MM.1S (cell line): ENCODE data around the gene BMPR2.

ENCODE experiments used
- DNase-seq: peaks from one replicate; pipeline ENCODE4 v3.0.0-alpha.2; 2015
- H2AFZ ChIP-seq: fragments of 300-600 bp; sonication (generic); 2 replicates; pipeline ENCODE4 v1.6.0; 2016; ENCODE audit warnings: antibody characterized with exemption, low read length
- H3F3A ChIP-seq: fragments of 300-600 bp; sonication (generic); 2 replicates; pipeline ENCODE4 v1.6.1; 2016; ENCODE audit warnings: mild to moderate bottlenecking, antibody characterized with exemption, low read length, moderate library complexity, mixed read lengths; ENCODE audit not compliant: insufficient read depth
- H3K27ac ChIP-seq: fragments of 300-600 bp; sonication (generic); 2 replicates; pipeline ENCODE4 v1.5.1; 2016; ENCODE audit warnings: mild to moderate bottlenecking, low read length
- H3K27me3 ChIP-seq: fragments of 300-600 bp; sonication (generic); replicated peaks from 2 replicates; pipeline ENCODE4 v1.6.0; 2016; ENCODE audit warnings: low read length; ENCODE audit not compliant: insufficient read depth
- H3K36me3 ChIP-seq: fragments of 300-600 bp; sonication (generic); replicated peaks from 2 replicates; pipeline ENCODE4 v1.6.1; 2016; ENCODE audit warnings: mild to moderate bottlenecking, low read length, mixed read lengths; ENCODE audit not compliant: insufficient read depth
- H3K4me1 ChIP-seq: fragments of 300-600 bp; sonication (generic); 2 replicates; pipeline ENCODE4 v1.6.1; 2016; ENCODE audit warnings: low read length, mixed read lengths
- H3K4me2 ChIP-seq: fragments of 300-600 bp; sonication (generic); 2 replicates; pipeline ENCODE4 v1.6.0; 2016; ENCODE audit warnings: low read depth, low read length
- H3K4me3 ChIP-seq: fragments of 300-600 bp; sonication (generic); 2 replicates; pipeline ENCODE4 v1.5.1; 2016; ENCODE audit warnings: low read length, mixed read lengths
- H3K79me2 ChIP-seq: fragments of 300-600 bp; sonication (generic); 2 replicates; pipeline ENCODE4 v1.6.1; 2016; ENCODE audit warnings: mixed run types, low read length, mixed read lengths
- H3K9ac ChIP-seq: fragments of 300-600 bp; sonication (generic); 2 replicates; pipeline ENCODE4 v1.6.1; 2016; ENCODE audit warnings: low read length, mixed read lengths
- H3K9me2 ChIP-seq: fragments of 300-600 bp; sonication (generic); replicated peaks from 2 replicates; pipeline ENCODE4 v1.6.1; 2016; ENCODE audit warnings: mild to moderate bottlenecking, low read length, mixed read lengths; ENCODE audit not compliant: insufficient read depth
- H3K9me3 ChIP-seq: fragments of 300-600 bp; sonication (generic); replicated peaks from 2 replicates; pipeline ENCODE4 v1.6.1; 2016; ENCODE audit warnings: mild to moderate bottlenecking, low read length, mixed read lengths; ENCODE audit not compliant: insufficient read depth
- H4K20me1 ChIP-seq: fragments of 300-600 bp; sonication (generic); 2 replicates; pipeline ENCODE4 v1.6.1; 2016; ENCODE audit warnings: mild to moderate bottlenecking, low read length, moderate library complexity, mixed read lengths; ENCODE audit not compliant: insufficient read depth
- EZH2 ChIP-seq: fragments of 300-600 bp; sonication (generic); optimal IDR thresholded peaks from 2 replicates; pipeline ENCODE3; 2017; ENCODE audit warnings: low read depth, mild to moderate bottlenecking, antibody characterized with exemption, low read length, mixed read lengths
- EZH2phosphoT487 ChIP-seq: fragments of 300-600 bp; sonication (generic); IDR thresholded peaks from 2 replicates; pipeline ENCODE4 v1.6.1; 2018; ENCODE audit warnings: antibody characterized with exemption, low read length
- TF ChIP-seq, protein P1 (sequence below): fragments of 300-600 bp; sonication (generic); IDR thresholded peaks from 2 replicates; pipeline ENCODE4 v1.5.1; 2016; ENCODE audit warnings: antibody characterized with exemption, low read length, mixed read lengths

BMPR2 gene

DNA sequence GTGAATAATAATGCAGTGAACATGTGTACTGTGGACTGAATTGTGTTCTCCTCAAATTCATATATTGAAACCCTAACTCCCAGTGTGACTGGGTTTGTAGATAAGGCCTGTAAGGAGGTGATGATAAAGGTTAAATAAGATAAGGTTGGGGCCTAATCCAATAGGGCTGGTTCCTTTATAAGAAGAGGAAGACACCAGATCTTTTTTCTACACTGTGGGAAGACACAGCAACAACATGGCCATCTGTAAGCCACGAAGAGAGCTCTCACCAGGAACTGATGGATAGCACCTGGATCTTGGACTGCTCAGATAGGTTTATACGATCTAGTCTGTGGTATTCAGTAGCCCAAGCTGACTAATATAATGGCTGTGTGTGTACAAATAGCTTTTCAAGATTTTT lies 66.8 kb downstream of the BMPR2 start:
- Histone ChIP-seq H4K20me1 (no peaks in the 10 kb centered on the region), H3K9me2 (no peaks in the 10 kb centered on the region), H3K27ac (no peak overlapping the region), H3K4me1 (no peaks in the 10 kb centered on the region), H3K9me3 (no peaks in the 10 kb centered on the region), H3K79me2 (no peaks in the 10 kb centered on the region), H2AFZ (no peak overlapping the region), H3F3A (no peaks in the 10 kb centered on the region), H3K4me3 (no peak overlapping the region), H3K27me3 (no peaks in the 10 kb centered on the region), H3K36me3 (no peaks in the 10 kb centered on the region), H3K4me2 (no peak overlapping the region), H3K9ac (no peak overlapping the region)
- no peak for DNase-seq
- no peak for TF ChIP-seq EZH2phosphoT487
- no peak for TF ChIP-seq EZH2
- TF ChIP-seq, protein P1, sequence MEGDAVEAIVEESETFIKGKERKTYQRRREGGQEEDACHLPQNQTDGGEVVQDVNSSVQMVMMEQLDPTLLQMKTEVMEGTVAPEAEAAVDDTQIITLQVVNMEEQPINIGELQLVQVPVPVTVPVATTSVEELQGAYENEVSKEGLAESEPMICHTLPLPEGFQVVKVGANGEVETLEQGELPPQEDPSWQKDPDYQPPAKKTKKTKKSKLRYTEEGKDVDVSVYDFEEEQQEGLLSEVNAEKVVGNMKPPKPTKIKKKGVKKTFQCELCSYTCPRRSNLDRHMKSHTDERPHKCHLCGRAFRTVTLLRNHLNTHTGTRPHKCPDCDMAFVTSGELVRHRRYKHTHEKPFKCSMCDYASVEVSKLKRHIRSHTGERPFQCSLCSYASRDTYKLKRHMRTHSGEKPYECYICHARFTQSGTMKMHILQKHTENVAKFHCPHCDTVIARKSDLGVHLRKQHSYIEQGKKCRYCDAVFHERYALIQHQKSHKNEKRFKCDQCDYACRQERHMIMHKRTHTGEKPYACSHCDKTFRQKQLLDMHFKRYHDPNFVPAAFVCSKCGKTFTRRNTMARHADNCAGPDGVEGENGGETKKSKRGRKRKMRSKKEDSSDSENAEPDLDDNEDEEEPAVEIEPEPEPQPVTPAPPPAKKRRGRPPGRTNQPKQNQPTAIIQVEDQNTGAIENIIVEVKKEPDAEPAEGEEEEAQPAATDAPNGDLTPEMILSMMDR, result no peak

DNA sequence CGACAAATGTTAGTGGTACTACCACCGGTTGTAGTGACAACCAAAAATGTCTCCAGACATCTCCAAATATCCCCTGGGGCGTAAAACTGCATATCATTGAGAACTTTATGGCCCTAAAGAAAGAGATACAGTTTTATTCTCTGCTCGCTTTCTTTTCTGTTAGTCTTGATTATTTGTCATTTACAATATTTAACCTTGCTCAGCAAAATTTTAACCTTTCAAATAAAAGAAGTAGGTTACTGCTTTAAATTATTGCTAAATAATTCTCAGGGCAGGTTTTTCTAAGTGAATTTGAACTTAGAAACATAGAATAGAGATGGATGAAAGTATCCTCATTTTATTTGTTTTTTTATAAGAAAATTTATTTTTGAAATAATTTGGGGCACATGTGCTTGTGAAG lies 67.9 kb downstream of the BMPR2 start:
- no peaks in the 10 kb centered on the region for H3K79me2 ChIP-seq
- no peaks in the 10 kb centered on the region for H3F3A ChIP-seq
- H3K9me2 ChIP-seq, result no peaks in the 10 kb centered on the region
- no peak overlapping the region for H3K27ac ChIP-seq
- no peaks in the 10 kb centered on the region for H3K36me3 ChIP-seq
- H3K27me3 ChIP-seq, result no peaks in the 10 kb centered on the region
- no peak overlapping the region for H3K9ac ChIP-seq
- no peak overlapping the region for H3K4me3 ChIP-seq
- no peak overlapping the region for H3K4me2 ChIP-seq
- no peaks in the 10 kb centered on the region for H3K9me3 ChIP-seq
- TF ChIP-seq, protein P1, result no peak
- TF ChIP-seq EZH2phosphoT487, result no peak
- TF ChIP-seq EZH2, result no peak
- no peaks in the 10 kb centered on the region for H4K20me1 ChIP-seq
- no peak overlapping the region for H2AFZ ChIP-seq
- H3K4me1 ChIP-seq, result no peaks in the 10 kb centered on the region
- no peak for DNase-seq

- Histone ChIP-seq H2AFZ (no peak overlapping the region), H3K4me3 (no peak overlapping the region), H3K36me3 (no peaks in the 10 kb centered on the region), H3F3A (no peaks in the 10 kb centered on the region), H3K79me2 (no peaks in the 10 kb centered on the region), H3K9me3 (no peaks in the 10 kb centered on the region), H3K4me1 (no peaks in the 10 kb centered on the region), H3K9ac (no peak overlapping the region), H3K27ac (no peak overlapping the region), H3K9me2 (no peaks in the 10 kb centered on the region), H3K4me2 (no peak overlapping the region), H3K27me3 (no peaks in the 10 kb centered on the region), H4K20me1 (no peaks in the 10 kb centered on the region)
- TF ChIP-seq, protein P1, result no peak
- no peak for TF ChIP-seq EZH2phosphoT487
- TF ChIP-seq EZH2, result no peak
- no peak for DNase-seq
Observed at GRCh38 chr2:202449344-202449743, 73.2 kb downstream of the BMPR2 start.
